Neural cell (in vitro differentiated cells): ENCODE measurements around the gene F3. TPM values are rescaled to one million over a fixed set of nuclear protein-coding genes. Genes with fewer than 3 reads are reported as not detected.

Source experiments
- H2AFZ ChIP-seq: fragments of 200-600, 300-800 bp; sonication (generic), shearing (Covaris generic); 2 replicates; pipeline ENCODE4 v1.6.0; 2014; ENCODE audit warnings: low read depth, mild to moderate bottlenecking, antibody characterized with exemption, low read length, moderate library complexity
- H3F3A ChIP-seq: fragments of 200-600 bp; shearing (Covaris generic); 2 replicates; pipeline ENCODE4 v1.6.1; 2016; ENCODE audit warnings: mild to moderate bottlenecking, moderate library complexity, mixed read lengths, antibody characterized with exemption, low read length; ENCODE audit not compliant: insufficient read depth, poor library complexity, severe bottlenecking
- H3K27ac ChIP-seq: fragments of 200-600, 300-800 bp; sonication (generic), shearing (Covaris generic); 2 replicates; pipeline ENCODE4 v1.5.1; 2014; ENCODE audit warnings: mild to moderate bottlenecking, low read length, moderate library complexity
- H3K27me3 ChIP-seq: fragments of 300-800, 200-600 bp; sonication (generic), shearing (Covaris generic); 2 replicates; pipeline ENCODE4 v1.6.0; 2014; ENCODE audit warnings: mild to moderate bottlenecking, low read depth, low read length, moderate library complexity; ENCODE audit not compliant: insufficient read depth
- H3K36me3 ChIP-seq: fragments of 300-800, 200-600 bp; sonication (generic), shearing (Covaris generic); 2 replicates; pipeline ENCODE4 v1.5.1; 2014; ENCODE audit warnings: mild to moderate bottlenecking, antibody characterized with exemption, low read length, moderate library complexity; ENCODE audit not compliant: insufficient read depth
- H3K4me2 ChIP-seq: fragments of 300-800, 200-600 bp; sonication (generic), shearing (Covaris generic); 2 replicates; pipeline ENCODE4 v1.6.0; 2014; ENCODE audit warnings: mild to moderate bottlenecking, low read length
- H3K4me3 ChIP-seq: fragments of 300-800, 200-600 bp; sonication (generic), shearing (Covaris generic); 2 replicates; pipeline ENCODE4 v1.5.1; 2014; ENCODE audit warnings: mild to moderate bottlenecking, low read length, moderate library complexity
- H3K79me2 ChIP-seq: fragments of 200-600 bp; shearing (Covaris generic); replicated peaks from 2 replicates; pipeline ENCODE4 v1.6.0; 2014; ENCODE audit warnings: mild to moderate bottlenecking, low read length, moderate library complexity; ENCODE audit not compliant: insufficient read depth
- H3K9ac ChIP-seq: fragments of 300-800, 200-600 bp; sonication (generic), shearing (Covaris generic); 2 replicates; pipeline ENCODE4 v1.6.1; 2016; ENCODE audit warnings: mild to moderate bottlenecking, low read length, mixed read lengths
- H3K9me2 ChIP-seq: fragments of 200-600 bp; shearing (Covaris generic); 2 replicates; pipeline ENCODE4 v1.6.1; 2016; ENCODE audit warnings: mild to moderate bottlenecking, low read length, mixed read lengths; ENCODE audit not compliant: insufficient read depth
- H3K9me3 ChIP-seq: fragments of 200-600, 300-800 bp; sonication (generic), shearing (Covaris generic); 2 replicates; pipeline ENCODE4 v1.6.1; 2016; ENCODE audit warnings: mild to moderate bottlenecking, mixed run types, low read length, moderate library complexity, mixed read lengths
- H4K20me1 ChIP-seq: fragments of 200-600 bp; shearing (Covaris generic); 2 replicates; pipeline ENCODE4 v1.6.1; 2016; ENCODE audit warnings: mild to moderate bottlenecking, mixed run types; ENCODE audit not compliant: insufficient read depth
- EP300 ChIP-seq: fragments of 450-650 bp; conservative IDR thresholded peaks from 2 replicates; pipeline ENCODE4 v1.6.1; 2014; ENCODE audit warnings: antibody characterized with exemption, mild to moderate bottlenecking, moderate library complexity; ENCODE audit not compliant: poor library complexity, severe bottlenecking
- EZH2 ChIP-seq: fragments of 200-600, 300-800 bp; shearing (Covaris generic), sonication (generic); IDR thresholded peaks from 2 replicates; pipeline ENCODE4 v1.6.1; 2014; ENCODE audit warnings: antibody characterized with exemption, low read length, borderline replicate concordance, mild to moderate bottlenecking; ENCODE audit not compliant: insufficient read depth, poor library complexity, severe bottlenecking
- MXI1 ChIP-seq: fragments of 450-650 bp; conservative IDR thresholded peaks from 2 replicates; pipeline ENCODE4 v1.6.1; 2014; ENCODE audit warnings: antibody characterized with exemption, mild to moderate bottlenecking; ENCODE audit not compliant: poor library complexity, severe bottlenecking
- POLR2AphosphoS5 ChIP-seq: IDR thresholded peaks from 2 replicates; pipeline ENCODE4 v1.6.1; 2012
- RAD21 ChIP-seq: fragments of 450-650 bp; conservative IDR thresholded peaks from 2 replicates; pipeline ENCODE4 v1.6.1; 2014; ENCODE audit warnings: antibody characterized with exemption, mild to moderate bottlenecking, moderate library complexity
- REST ChIP-seq: IDR thresholded peaks from 2 replicates; pipeline ENCODE4 v1.6.1; 2012; ENCODE audit warnings: borderline replicate concordance
- SMC3 ChIP-seq: fragments of 450-650 bp; conservative IDR thresholded peaks from 2 replicates; pipeline ENCODE4 v1.6.1; 2014; ENCODE audit warnings: antibody characterized with exemption, mild to moderate bottlenecking, moderate library complexity; ENCODE audit not compliant: poor library complexity
- TAF1 ChIP-seq: IDR thresholded peaks from 2 replicates; pipeline ENCODE4 v1.6.1; 2012; ENCODE audit warnings: low read depth
- polyA plus RNA-seq: library from polyadenylated mRNA; depleted of rRNA; stranded (reverse); fragments of >200 nt; gene quantifications from 2 replicates; pipeline ENCODE4 v1.2.3, GENCODE V29; 2014
- TF ChIP-seq, protein P1 (sequence below): fragments of 450-650 bp; IDR thresholded peaks from 2 replicates; pipeline ENCODE4 v1.5.1; 2014; ENCODE audit warnings: antibody characterized with exemption, mild to moderate bottlenecking, moderate library complexity; ENCODE audit not compliant: poor library complexity, severe bottlenecking

The F3 gene
- polyA plus RNA-seq, 1 donor from 2014 or later, result 0.10 TPM

GRCh38 chr1:94589728-94590127, 48.2 kb upstream of the F3 start:
- Histone ChIP-seq H2AFZ (no peak overlapping the region), H3K79me2 (no peaks in the 10 kb centered on the region), H4K20me1 (no peaks in the 10 kb centered on the region), H3K9ac (no peak overlapping the region), H3K27ac (no peak overlapping the region), H3K27me3 (no peaks in the 10 kb centered on the region), H3K9me2 (no peaks in the 10 kb centered on the region), H3K4me2 (no peak overlapping the region), H3F3A (no peaks in the 10 kb centered on the region), H3K36me3 (no peaks in the 10 kb centered on the region), H3K4me3 (no peak overlapping the region), H3K9me3 (no peaks in the 10 kb centered on the region)
- TF ChIP-seq TAF1 (no peak), RAD21 (no peak), POLR2AphosphoS5 (no peak), SMC3 (no peak), MXI1 (no peak), EZH2 (no peak), EP300 (no peak), REST (no peak)
- TF ChIP-seq, protein P1, sequence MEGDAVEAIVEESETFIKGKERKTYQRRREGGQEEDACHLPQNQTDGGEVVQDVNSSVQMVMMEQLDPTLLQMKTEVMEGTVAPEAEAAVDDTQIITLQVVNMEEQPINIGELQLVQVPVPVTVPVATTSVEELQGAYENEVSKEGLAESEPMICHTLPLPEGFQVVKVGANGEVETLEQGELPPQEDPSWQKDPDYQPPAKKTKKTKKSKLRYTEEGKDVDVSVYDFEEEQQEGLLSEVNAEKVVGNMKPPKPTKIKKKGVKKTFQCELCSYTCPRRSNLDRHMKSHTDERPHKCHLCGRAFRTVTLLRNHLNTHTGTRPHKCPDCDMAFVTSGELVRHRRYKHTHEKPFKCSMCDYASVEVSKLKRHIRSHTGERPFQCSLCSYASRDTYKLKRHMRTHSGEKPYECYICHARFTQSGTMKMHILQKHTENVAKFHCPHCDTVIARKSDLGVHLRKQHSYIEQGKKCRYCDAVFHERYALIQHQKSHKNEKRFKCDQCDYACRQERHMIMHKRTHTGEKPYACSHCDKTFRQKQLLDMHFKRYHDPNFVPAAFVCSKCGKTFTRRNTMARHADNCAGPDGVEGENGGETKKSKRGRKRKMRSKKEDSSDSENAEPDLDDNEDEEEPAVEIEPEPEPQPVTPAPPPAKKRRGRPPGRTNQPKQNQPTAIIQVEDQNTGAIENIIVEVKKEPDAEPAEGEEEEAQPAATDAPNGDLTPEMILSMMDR, result no peak

DNA sequence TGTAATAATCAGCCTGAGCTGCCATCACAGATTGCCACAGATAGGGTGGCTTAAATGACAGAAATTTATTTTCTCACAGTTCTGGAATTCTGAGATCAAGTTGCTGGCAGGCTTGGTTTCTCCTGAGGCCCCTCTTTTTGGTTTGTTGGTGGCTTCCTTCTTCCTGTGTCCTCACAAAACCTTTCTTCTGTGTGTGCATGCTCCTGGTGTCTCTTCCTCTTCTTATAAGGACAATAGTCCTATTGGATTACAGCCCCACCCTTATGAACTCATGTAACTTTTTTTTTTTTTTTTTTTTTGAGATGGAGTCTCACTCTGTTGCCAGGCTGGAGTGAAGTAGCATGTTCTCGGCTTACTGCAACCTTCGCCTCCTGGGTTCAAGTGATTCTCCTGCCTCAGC, 41.0 kb upstream of the F3 start:
- no peaks in the 10 kb centered on the region for H3K79me2 ChIP-seq
- no peak overlapping the region for H3K4me2 ChIP-seq
- H2AFZ ChIP-seq, result no peak overlapping the region
- no peaks in the 10 kb centered on the region for H4K20me1 ChIP-seq
- no peaks in the 10 kb centered on the region for H3K9me2 ChIP-seq
- no peak overlapping the region for H3K27ac ChIP-seq
- H3K27me3 ChIP-seq, result no peaks in the 10 kb centered on the region
- no peaks in the 10 kb centered on the region for H3K36me3 ChIP-seq
- H3K9me3 ChIP-seq, result no peaks in the 10 kb centered on the region
- H3F3A ChIP-seq, result no peaks in the 10 kb centered on the region
- no peak overlapping the region for H3K4me3 ChIP-seq
- no peak overlapping the region for H3K9ac ChIP-seq
- TF ChIP-seq, protein P1, result no peak
- TF ChIP-seq EP300 (no peak), SMC3 (no peak), REST (no peak), POLR2AphosphoS5 (no peak), RAD21 (no peak), MXI1 (no peak), TAF1 (no peak), EZH2 (no peak)
